ENCODE results near the gene EPB42. TPM values are rescaled to one million over a fixed set of nuclear protein-coding genes. Genes with fewer than 3 reads are reported as not detected.

Gene EPB42
- total RNA-seq, 2 experiments from 2014 or later: not detected

DNA sequence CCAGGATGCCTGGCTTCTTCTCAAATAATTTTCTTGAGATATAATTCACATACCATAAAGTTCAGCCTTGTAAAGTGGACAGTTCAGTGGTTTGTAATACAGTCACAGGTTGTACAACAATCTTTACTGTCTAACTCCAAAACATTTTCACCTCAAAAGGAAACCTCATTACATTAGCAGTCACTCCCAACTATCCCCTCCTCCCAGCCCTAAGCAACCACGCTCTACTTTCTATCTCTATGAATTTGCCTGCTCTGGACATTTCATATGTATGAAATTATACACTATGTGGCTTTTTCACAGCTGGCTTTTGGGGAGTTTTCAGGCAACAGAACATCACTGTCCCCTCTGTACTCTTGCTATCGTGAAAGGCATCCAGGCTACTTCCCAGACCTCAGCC is 28.4 kb upstream of the EPB42 start:
- Histone ChIP-seq H3K27me3 (ENCODE audit: control insufficient read depth in 1 of 2, insufficient read depth in 2 of 2, low read length in 2 of 2) (no peaks in the 10 kb centered on the region), H3K27ac (ENCODE audit: low read depth in 1 of 2, low read length in 2 of 2) (no peak overlapping the region), H3K36me3 (ENCODE audit: insufficient read depth, low read length) (no peaks in the 10 kb centered on the region), H3K9me3 (ENCODE audit: control insufficient read depth in 1 of 2, insufficient read depth in 1 of 2, low read length in 2 of 2) (no peaks in the 10 kb centered on the region), H3K4me3 (ENCODE audit: low read length) (no peak overlapping the region), H3K4me1 (ENCODE audit: insufficient read depth, low read length) (peaks cover 3% of the 10 kb centered on the region)
- TF ChIP-seq, protein P1, sequence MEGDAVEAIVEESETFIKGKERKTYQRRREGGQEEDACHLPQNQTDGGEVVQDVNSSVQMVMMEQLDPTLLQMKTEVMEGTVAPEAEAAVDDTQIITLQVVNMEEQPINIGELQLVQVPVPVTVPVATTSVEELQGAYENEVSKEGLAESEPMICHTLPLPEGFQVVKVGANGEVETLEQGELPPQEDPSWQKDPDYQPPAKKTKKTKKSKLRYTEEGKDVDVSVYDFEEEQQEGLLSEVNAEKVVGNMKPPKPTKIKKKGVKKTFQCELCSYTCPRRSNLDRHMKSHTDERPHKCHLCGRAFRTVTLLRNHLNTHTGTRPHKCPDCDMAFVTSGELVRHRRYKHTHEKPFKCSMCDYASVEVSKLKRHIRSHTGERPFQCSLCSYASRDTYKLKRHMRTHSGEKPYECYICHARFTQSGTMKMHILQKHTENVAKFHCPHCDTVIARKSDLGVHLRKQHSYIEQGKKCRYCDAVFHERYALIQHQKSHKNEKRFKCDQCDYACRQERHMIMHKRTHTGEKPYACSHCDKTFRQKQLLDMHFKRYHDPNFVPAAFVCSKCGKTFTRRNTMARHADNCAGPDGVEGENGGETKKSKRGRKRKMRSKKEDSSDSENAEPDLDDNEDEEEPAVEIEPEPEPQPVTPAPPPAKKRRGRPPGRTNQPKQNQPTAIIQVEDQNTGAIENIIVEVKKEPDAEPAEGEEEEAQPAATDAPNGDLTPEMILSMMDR (IDR thresholded peaks at IDR 0.05): no peak
- DNase-seq: no peak
- peaks cover 10% of the 10 kb centered on the region for H3K27me3 Mint-ChIP-seq
- H3K4me1 Mint-ChIP-seq (ENCODE audit: low read depth): no peaks in the 10 kb centered on the region
- H3K27ac Mint-ChIP-seq: no peak overlapping the region
- ChIA-PET CTCF (no interaction called here), POLR2A (no interaction called here)
- no peaks in the 10 kb centered on the region for H3K9me3 Mint-ChIP-seq
- intact Hi-C loops (cut with DNase I, micrococcal nuclease): no loop called here
- no peak for ATAC-seq (ENCODE audit: poor library complexity)
- no peaks in the 10 kb centered on the region for H3K36me3 Mint-ChIP-seq (ENCODE audit: low read depth)
- no peak overlapping the region for H3K4me3 Mint-ChIP-seq

DNA sequence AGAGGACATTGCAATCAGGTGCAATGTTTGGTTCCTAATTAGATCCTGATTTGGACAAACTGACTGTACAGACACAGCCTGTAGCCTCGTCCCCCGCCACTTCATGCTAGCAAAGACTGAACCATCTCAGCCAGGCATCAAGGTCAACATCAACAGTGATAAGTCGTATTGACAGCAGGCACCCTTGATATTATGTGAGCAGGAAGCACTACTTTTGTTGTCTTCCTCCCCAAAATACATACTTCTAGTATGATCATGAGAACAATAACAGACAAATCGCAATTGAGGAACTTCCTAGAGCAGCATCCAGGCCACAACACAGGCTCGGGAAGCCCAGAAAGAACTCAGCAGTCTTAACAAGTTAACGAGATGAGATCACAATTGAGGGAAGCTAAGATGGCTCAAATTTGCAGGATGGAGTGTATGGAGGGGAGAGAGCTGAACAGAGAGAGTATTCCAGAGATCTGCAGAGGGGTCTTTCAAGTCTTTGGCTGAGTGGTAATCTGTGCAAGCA is 25.5 kb upstream of the EPB42 start:
- H3K9me3 Mint-ChIP-seq: no peaks in the 10 kb centered on the region
- H3K4me1 Mint-ChIP-seq (ENCODE audit: low read depth): no peaks in the 10 kb centered on the region
- H3K9me3 ChIP-seq (ENCODE audit: control insufficient read depth in 1 of 2, insufficient read depth in 1 of 2, low read length in 2 of 2): no peaks in the 10 kb centered on the region
- POLR2A ChIA-PET: no interaction called here
- H3K27me3 Mint-ChIP-seq: peaks cover 4% of the 10 kb centered on the region
- DNase-seq (no peak), ATAC-seq (ENCODE audit: poor library complexity) (no peak)
- no peaks in the 10 kb centered on the region for H3K4me1 ChIP-seq (ENCODE audit: insufficient read depth, low read length)
- CTCF ChIA-PET: no interaction called here
- H3K36me3 Mint-ChIP-seq (ENCODE audit: low read depth): no peaks in the 10 kb centered on the region
- H3K27ac Mint-ChIP-seq: no peak overlapping the region
- no peaks in the 10 kb centered on the region for H3K36me3 ChIP-seq (ENCODE audit: insufficient read depth, low read length)
- intact Hi-C loops (cut with DNase I, micrococcal nuclease): no loop called here
- H3K27me3 ChIP-seq (ENCODE audit: control insufficient read depth in 1 of 2, insufficient read depth in 2 of 2, low read length in 2 of 2): no peaks in the 10 kb centered on the region
- TF ChIP-seq, protein P1 (IDR thresholded peaks at IDR 0.05): no peak
- no peak overlapping the region for H3K4me3 Mint-ChIP-seq
- no peak overlapping the region for H3K4me3 ChIP-seq (ENCODE audit: low read length)
- H3K27ac ChIP-seq (ENCODE audit: low read depth in 1 of 2, low read length in 2 of 2): no peak overlapping the region

DNA sequence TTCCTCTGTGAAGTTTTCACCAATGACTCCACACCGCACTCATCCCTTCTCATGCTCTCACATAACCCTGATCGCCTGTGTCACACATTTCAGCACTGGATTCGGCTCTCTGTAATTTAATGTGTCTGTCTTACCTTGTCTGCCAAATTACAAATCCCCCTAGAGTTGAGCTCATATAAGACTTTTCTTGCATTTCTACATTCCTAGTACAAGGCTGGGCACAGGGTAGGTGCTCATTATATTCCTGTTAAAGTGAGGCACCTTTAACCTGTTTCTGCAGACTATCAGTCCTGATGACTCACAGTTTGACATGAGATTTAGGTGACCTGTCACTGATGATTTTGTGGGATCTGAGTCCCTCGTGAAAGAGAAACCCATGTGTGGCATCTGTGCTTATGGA is 23.3 kb upstream of the EPB42 start:
- POLR2A ChIA-PET: no interaction called here
- H3K36me3 Mint-ChIP-seq (ENCODE audit: low read depth): no peaks in the 10 kb centered on the region
- TF ChIP-seq, protein P1 (IDR thresholded peaks at IDR 0.05): no peak
- CTCF ChIA-PET: no interaction called here
- no peaks in the 10 kb centered on the region for H3K4me1 Mint-ChIP-seq (ENCODE audit: low read depth)
- no peaks in the 10 kb centered on the region for H3K4me1 ChIP-seq (ENCODE audit: insufficient read depth, low read length)
- no peaks in the 10 kb centered on the region for H3K27me3 ChIP-seq (ENCODE audit: control insufficient read depth in 1 of 2, insufficient read depth in 2 of 2, low read length in 2 of 2)
- no peaks in the 10 kb centered on the region for H3K9me3 ChIP-seq (ENCODE audit: control insufficient read depth in 1 of 2, insufficient read depth in 1 of 2, low read length in 2 of 2)
- H3K9me3 Mint-ChIP-seq: no peaks in the 10 kb centered on the region
- no peak overlapping the region for H3K4me3 ChIP-seq (ENCODE audit: low read length)
- no peak overlapping the region for H3K27ac ChIP-seq (ENCODE audit: low read depth in 1 of 2, low read length in 2 of 2)
- ATAC-seq (ENCODE audit: poor library complexity) (no peak), DNase-seq (no peak)
- H3K4me3 Mint-ChIP-seq: no peak overlapping the region
- H3K36me3 ChIP-seq (ENCODE audit: insufficient read depth, low read length): no peaks in the 10 kb centered on the region
- peaks cover 13% of the 10 kb centered on the region for H3K27me3 Mint-ChIP-seq
- H3K27ac Mint-ChIP-seq: no peak overlapping the region
- intact Hi-C loops (cut with DNase I, micrococcal nuclease): no loop called here

All from CD4-positive, alpha-beta T cell (primary cell).